NCI-H526 (cell line): ENCODE measurements around the gene ZDHHC6.
"Not testable (repeated sequence)": the region's sequence is repeated elsewhere in the genome, so short reads cannot be mapped to it uniquely, and the experiment has no call there.

ENCODE experiments used
- DNase-seq, 2 experiments: peaks; one replicate each; lab custom pipeline; 2025; lab: John Stamatoyannopoulos, UW

Gene ZDHHC6

GRCh38 chr10:112446855-112447619 is at the start of gene ZDHHC6, which contains the start of gene VTI1A:
TSS of gene ZDHHC6 (minus strand) at chr10:112446914. CDS start at chr10:112445436, 1,478 bp downstream.
TSS of gene VTI1A (plus strand) at chr10:112447215. CDS start at chr10:112447374, 159 bp downstream.
- peak; percentile 39 to 74 for DNase-seq

DNA sequence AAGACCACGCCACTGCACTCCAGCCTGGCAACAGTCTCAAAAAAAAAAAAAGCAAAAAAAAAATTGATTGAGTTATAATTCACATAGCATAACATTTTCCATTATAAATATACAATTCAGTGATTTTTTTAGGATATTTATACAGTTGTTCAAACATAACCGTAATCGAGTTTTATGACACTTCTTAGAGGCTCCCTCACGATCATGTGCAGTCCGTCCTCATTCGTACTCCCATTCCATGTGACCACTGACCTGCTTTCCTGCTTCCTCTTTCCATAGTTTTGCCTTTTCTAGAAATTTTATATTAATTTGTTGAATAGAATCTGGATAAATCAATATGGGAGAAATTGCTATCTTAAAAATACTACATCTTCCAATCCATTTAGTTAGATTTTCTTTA is 46.0 kb upstream of the ZDHHC6 start:
- DNase-seq, result no peak

DNA sequence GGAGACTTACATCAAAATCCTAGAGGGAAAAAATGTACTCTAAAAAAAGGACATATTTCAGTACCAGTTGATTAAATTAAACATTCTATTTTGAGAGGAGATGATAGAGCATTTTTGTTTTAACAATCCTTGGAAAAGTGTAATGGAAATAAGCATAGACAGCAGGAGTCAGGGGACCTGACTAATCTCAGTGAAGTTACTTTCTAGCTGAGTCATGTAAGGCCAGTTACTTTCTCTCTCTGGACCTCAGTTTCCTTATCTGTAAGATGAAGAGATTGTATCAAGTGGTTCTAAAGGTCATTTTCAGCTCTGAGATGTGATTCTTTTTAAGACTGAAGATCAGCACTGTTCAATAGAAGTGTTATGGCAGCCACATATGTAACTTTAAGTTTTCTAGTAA is 44.4 kb upstream of the ZDHHC6 start:
- no peak for DNase-seq

GRCh38 chr10:112490545-112490944 is 43.8 kb upstream of the ZDHHC6 start:
- no peak for DNase-seq

- DNase-seq, result no peak
Observed at GRCh38 chr10:112487964-112488363, 41.2 kb upstream of the ZDHHC6 start.

DNA sequence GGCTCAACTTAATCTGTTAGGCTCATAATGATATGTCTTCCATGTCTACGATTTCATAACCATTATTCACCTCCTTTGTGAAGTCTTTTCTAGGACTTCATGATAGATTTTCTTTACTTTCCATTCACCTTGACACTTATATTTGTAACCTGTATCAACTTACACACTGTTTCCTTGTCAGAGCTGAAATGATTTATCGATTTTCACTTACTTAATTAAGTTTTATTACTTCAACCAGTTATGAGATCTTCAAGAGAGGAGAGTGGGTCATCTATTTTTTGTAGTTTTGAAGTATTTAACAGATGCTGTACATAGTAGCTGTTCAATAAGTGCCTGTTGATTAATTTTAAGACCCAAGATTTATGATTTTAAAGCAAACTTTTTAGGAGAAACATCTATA is 37.7 kb upstream of the ZDHHC6 start:
- DNase-seq, result no peak

DNA sequence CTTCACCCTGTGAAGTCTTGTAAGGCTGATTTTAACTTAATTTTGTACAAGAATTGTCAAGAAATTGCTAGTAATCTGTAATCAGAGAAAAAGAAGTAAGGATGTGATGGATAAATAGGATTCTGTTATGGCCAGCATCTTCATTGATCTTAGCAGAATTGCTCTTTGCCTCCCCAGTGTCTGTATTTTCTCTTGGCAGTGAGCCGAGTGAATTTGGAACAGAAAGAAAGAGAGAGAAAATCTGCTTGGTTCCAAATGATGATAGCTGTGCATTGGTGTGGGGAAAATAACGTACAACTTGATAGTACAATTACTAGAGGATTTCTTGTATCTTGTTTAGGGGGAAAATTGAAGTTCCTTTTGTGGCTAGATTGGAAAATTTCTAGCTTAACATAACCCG is 34.9 kb upstream of the ZDHHC6 start:
- no peak for DNase-seq

GRCh38 chr10:112475575-112476218 is 29.0 kb upstream of the ZDHHC6 start:
- DNase-seq, result peak; percentile 60 to 70

- DNase-seq, result peak; percentile 9 to 35
Observed at GRCh38 chr10:112471878-112472487, 25.3 kb upstream of the ZDHHC6 start.

DNA sequence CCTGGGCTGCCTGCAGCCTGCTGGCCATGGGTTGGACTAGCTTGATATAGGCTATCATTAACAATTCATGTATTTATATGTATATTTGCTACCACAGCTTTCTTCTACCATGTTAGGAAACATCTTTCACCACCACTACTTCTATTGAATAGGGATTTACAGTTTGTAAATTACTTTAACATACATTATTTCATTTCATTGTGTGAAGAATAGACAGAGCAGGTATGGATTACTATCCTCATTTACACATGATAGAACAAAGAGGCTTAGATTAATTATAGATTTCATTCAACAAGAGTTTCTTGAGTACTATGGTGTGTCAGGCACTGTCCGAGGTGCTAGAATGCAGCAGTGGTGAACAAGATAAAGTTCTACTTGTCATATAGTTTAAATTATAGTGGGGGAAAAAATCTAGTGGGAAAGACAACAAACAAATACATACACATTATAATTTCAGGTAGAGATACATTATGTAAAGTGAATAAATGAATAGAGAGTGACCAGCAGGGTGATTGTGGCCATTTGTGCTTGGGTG is 20.9 kb upstream of the ZDHHC6 start:
- no peak for DNase-seq

DNA sequence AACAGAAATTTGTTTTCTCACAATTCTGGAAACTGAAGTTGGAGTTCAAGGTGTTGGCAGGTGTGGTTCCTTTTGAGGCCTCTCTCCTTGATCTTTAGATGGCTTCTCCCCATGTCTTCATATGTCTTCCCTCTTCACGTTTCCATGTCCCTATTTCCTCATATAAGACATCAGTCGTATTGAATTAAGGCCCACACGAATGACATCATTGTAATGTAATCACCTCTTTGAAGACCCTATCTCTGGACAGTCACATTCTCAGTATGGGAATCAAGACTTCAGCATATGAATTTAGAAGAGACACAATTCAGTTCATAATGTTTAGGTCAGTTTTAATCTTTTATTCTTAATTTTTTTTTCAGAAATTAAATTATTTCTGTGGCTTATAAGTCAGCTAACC is 20.1 kb upstream of the ZDHHC6 start:
- no peak for DNase-seq

DNA sequence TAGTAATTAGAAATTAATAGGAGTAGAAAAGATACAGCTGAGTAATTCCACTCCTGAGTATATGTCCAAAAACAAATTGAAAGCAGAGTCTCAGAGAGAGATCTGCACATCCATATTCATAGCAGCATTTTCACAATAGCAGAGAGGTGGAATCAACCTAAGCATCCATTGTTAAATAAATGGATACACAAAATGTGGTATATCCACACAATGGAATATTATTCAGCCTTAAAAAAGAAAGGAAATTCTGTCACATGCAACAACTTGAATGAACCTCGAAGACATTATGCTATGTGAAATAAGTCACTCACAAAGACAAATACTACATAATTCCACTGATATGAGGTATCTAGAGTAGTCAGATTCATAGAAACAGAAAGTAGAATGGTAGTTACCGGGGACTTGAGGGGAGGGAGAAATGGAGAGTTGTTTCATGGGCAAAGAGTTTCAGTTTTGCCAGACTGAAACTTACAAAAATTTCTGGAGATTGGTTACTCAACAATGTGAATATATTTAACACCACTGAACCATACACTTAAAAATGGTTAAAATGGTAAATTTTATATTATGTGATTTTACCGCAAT is 18.7 kb upstream of the ZDHHC6 start:
- DNase-seq, result no peak

GRCh38 chr10:112464074-112464473 is 17.4 kb upstream of the ZDHHC6 start:
- DNase-seq, result not testable (repeated sequence)

DNA sequence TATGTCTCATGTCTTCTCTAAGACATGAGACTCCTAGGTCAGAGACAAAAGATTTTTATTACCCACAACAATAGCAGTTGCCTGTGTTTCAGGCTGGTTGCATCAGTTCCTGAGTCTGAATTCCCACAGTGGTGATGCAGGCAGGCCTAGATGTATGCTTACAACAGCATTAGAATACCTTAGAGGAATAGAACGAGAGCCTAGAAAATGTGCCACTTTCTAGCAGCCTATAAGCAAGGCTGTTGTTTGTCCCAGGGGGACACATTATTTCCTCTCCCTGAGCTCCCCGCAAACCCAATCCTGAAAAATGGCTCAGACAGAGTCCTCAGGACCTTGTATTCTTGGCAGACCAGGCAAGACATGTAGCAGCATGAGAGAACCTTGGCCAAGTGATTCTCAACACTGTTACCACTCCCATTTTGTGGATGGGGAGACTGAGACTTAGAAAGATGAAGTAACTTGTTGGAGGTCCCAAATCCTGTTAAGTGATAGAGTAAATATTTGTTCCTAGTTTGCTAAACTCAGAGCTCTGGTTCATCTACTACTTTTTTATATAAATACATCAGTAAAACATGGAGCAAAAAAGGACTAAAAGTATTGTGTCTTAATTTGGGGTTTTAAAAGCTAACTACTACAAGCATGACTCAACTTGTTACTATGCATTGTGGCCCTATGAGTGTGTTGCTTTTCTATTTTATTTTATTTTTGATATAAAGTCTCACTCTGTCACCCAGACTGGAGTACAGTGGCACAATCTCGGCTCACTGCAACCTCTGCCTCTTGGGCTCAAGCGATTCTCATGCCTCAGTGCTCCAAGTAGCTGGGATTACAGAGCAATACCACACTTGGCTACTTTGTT is 14.5 kb upstream of the ZDHHC6 start:
- DNase-seq, result no peak

GRCh38 chr10:112460366-112460765 is 13.7 kb upstream of the ZDHHC6 start:
- no peak for DNase-seq

- no peak for DNase-seq
Observed at GRCh38 chr10:112456533-112456932, 9.8 kb upstream of the ZDHHC6 start.

DNA sequence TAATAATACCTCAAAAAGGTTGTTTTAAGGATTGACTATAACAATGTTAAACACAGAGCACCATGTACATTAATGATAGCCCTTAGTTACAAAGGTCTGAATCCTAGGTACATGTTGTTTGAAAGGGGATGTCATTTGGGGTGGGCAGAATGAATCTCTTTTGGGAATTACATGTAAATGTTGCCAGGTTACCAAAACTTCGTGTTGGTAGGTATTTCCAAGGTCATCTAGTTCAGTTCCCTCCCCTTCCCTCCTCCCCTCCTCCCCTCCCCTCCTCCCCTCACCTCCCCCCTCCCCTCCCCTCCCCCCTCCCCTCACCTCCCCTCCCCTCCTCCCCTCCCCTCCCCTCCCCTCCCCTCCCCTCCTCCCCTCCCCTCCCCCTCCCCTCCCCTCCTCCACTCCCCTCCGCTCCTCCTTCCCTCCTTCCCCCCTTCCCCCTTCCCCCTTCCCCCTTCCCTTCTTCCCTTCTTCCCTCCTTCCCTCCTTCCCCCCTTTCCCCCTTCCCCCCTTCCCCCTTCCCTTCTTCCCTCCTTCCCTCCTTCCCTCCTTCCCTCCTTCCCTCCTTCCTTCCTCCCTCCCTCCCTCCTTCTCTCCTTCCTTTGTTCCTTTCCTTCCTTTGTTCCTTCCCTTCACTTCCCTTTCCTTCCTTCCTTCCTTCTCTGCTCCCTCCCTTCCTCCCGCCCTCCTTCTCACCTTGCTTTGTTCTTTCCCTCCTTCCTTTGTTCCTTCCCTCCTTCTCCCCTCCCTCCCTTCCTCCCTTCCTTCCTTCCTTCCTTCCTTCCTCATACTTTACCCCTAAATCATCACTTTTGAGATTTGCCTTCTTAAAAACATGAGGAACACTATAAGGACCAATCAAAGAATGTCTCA is 8.4 kb upstream of the ZDHHC6 start:
- DNase-seq, result no peak

- DNase-seq, result no peak
Observed at GRCh38 chr10:112448888-112449287, 2.2 kb upstream of the ZDHHC6 start.

- no peak for DNase-seq
Observed at GRCh38 chr10:112447620-112447928, 860 bp upstream of the ZDHHC6 start.

DNA sequence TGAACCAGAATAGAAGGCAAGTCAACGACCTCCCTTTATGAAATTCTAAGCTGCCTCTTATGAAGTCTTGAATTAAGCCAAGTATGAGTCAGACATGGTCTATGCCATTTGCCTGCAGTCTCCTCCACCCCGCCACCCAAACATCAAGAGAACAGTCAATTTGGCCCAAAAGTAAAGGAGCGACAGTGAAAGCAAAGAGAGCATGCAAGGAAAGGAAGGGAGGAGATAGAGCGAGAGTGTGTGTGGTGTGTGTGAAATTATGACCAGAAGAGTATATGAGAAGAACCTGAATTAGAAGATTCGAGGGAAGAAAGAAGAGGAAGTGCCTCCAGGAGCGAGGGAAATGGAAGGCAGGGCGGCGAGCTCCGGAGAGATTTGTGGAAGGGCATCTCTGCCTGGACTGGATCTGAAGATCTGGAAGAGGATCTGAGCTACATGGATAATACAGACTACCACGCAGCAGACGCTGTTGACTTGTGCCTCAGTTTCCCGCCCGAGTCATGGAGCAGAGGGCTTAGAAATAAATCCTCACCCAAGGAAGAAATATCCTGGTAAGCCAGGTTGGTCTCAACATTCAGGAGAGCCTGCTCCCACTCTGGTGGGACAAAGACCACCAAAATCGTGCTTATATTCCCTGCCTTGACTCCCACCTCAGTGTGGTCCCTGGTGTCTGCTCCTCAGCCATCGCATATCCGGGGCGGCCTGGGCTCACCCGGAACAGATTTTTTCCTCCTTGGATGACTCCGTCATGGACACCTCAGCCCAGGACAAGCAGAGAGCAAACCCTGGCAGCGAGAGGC is 459 bp downstream of the ZDHHC6 start:
- DNase-seq, result no peak
